Keratinocyte (primary cell): ENCODE measurements around the gene PITX1. TPM values are rescaled to one million over a fixed set of nuclear protein-coding genes. Genes with fewer than 3 reads are reported as not detected.

Experiments
- DNase-seq: peaks from one replicate; pipeline ENCODE4 v3.0.0-alpha.2; 2011; ENCODE audit warnings: low read depth, missing footprints, low spot score
- FAIRE-seq: peaks from 2 replicates; lab custom pipeline; 2011; peaks lifted over from hg19 to GRCh38; lab: Jason Lieb, UNC
- H2AFZ ChIP-seq: 2 replicates; pipeline ENCODE4 v1.6.0; 2012; ENCODE audit warnings: low read length, control low read depth, inconsistent platforms; ENCODE audit not compliant: control insufficient read depth
- H3K27ac ChIP-seq: 2 replicates; pipeline ENCODE4 v1.5.1; 2011; ENCODE audit warnings: low read length; ENCODE audit not compliant: control insufficient read depth, insufficient read depth
- H3K27me3 ChIP-seq: 3 replicates; pipeline ENCODE4 v1.6.0; 2011; ENCODE audit warnings: low read length; ENCODE audit not compliant: control insufficient read depth, insufficient read depth; ENCODE audit errors: extremely low read depth
- H3K36me3 ChIP-seq, 2 experiments: 2 replicates in 1 of 2; 3 replicates in 1 of 2; pipeline ENCODE4 v1.5.1; 2011; ENCODE audit warnings: low read length in 2 of 2, mild to moderate bottlenecking in 1 of 2; ENCODE audit not compliant: control insufficient read depth in 2 of 2, insufficient read depth in 2 of 2; ENCODE audit errors: extremely low read depth in 1 of 2
- H3K4me1 ChIP-seq: 3 replicates; pipeline ENCODE4 v1.5.1; 2011; ENCODE audit warnings: low read length; ENCODE audit not compliant: control insufficient read depth, insufficient read depth; ENCODE audit errors: extremely low read depth
- H3K4me2 ChIP-seq: 3 replicates; pipeline ENCODE4 v1.6.0; 2011; ENCODE audit warnings: low read depth, low read length; ENCODE audit not compliant: control insufficient read depth, insufficient read depth; ENCODE audit errors: extremely low read depth
- H3K4me3 ChIP-seq, 3 experiments: fragments of 200-600 bp in 1 of 3; sonication (generic) in 1 of 3; 2 replicates in 2 of 3; 3 replicates in 1 of 3; pipeline ENCODE4 v1.5.1; 2011 to 2016; ENCODE audit warnings: low read length in 3 of 3, mild to moderate bottlenecking in 3 of 3, control low read depth in 2 of 3, inconsistent platforms in 1 of 3, low read depth in 1 of 3, mixed read lengths in 1 of 3, mixed run types in 1 of 3, moderate library complexity in 1 of 3; ENCODE audit not compliant: control insufficient read depth in 2 of 3, insufficient read depth in 2 of 3; ENCODE audit errors: extremely low read depth in 1 of 3
- H3K79me2 ChIP-seq: 2 replicates; pipeline ENCODE4 v1.6.0; 2012; ENCODE audit warnings: low read length; ENCODE audit not compliant: control insufficient read depth, insufficient read depth
- H3K9ac ChIP-seq: 3 replicates; pipeline ENCODE4 v1.6.0; 2011; ENCODE audit warnings: low read length; ENCODE audit not compliant: control insufficient read depth, insufficient read depth; ENCODE audit errors: extremely low read depth
- H3K9me1 ChIP-seq: 3 replicates; pipeline ENCODE4 v1.6.0; 2011; ENCODE audit warnings: low read length; ENCODE audit not compliant: control insufficient read depth, insufficient read depth; ENCODE audit errors: extremely low read depth
- H3K9me3 ChIP-seq: 2 replicates; pipeline ENCODE4 v1.5.1; 2012; ENCODE audit warnings: low read depth, low read length; ENCODE audit not compliant: control insufficient read depth
- H4K20me1 ChIP-seq: 3 replicates; pipeline ENCODE4 v1.6.0; 2011; ENCODE audit warnings: low read length; ENCODE audit not compliant: control insufficient read depth, insufficient read depth; ENCODE audit errors: extremely low read depth
- CTCF ChIP-seq, 3 experiments: IDR thresholded peaks in 1 of 3; conservative IDR thresholded peaks in 1 of 3; optimal IDR thresholded peaks in 1 of 3; 2 replicates in 2 of 3; 3 replicates in 1 of 3; pipeline versions ENCODE3 to v1.5.1; 2011; ENCODE audit warnings: low read length in 3 of 3, mild to moderate bottlenecking in 3 of 3, moderate library complexity in 2 of 3, control low read depth in 1 of 3, inconsistent platforms in 1 of 3; ENCODE audit not compliant: insufficient read depth in 2 of 3; ENCODE audit errors: extremely low read depth in 1 of 3
- EZH2 ChIP-seq: IDR thresholded peaks from one replicate; pipeline ENCODE4 v1.6.1; 2012; ENCODE audit warnings: inconsistent platforms, mild to moderate bottlenecking, low read length, moderate library complexity
- dilution Hi-C: fragments of 300-500 bp; cut with MboI; formaldehyde crosslinking; loops from one replicate; pipeline ENCODE4 v1.7.0; 2020; ENCODE audit warnings: low sequenced_read_pairs; ENCODE audit not compliant: extremely low pct_ligation_motif_present
- polyA plus RNA-seq, 5 experiments: library from polyadenylated mRNA; depleted of rRNA in 3 of 5; stranded (reverse) in 3 of 5; stranded (forward) in 1 of 5; unstranded in 1 of 5; fragments of >200 nt; gene quantifications; 1 replicate in 1 of 5; 2 replicates in 3 of 5; 3 replicates in 1 of 5; pipeline versions ENCODE4 v1.2.1 to v1.2.3, GENCODE V29; 2011 to 2012; ENCODE audit warnings: missing spikeins in 2 of 5, low read depth in 1 of 5, low replicate concordance in 1 of 5

The PITX1 gene
- polyA plus RNA-seq, 1 donor (not counting 4 experiments of a cell fraction or from before 2014, with no cell fraction given), result 0.73 TPM

GRCh38 chr5:135079760-135080159, 45.7 kb upstream of the PITX1 start:
- TF ChIP-seq EZH2, result no peak
- TF ChIP-seq CTCF (optimal IDR thresholded peaks at IDR 0.05 in 1 of 3, IDR thresholded peaks at IDR 0.05 in 1 of 3, conservative IDR thresholded peaks at IDR 0.05 in 1 of 3; ENCODE audit: extremely low read depth in 1 of 3, insufficient read depth in 2 of 3, low read length in 3 of 3), result no peak
- Histone ChIP-seq H3K9me1 (no peaks in the 10 kb centered on the region), H3K4me2 (no peak overlapping the region), H3K27ac (no peak overlapping the region), H3K9ac (no peak overlapping the region), H2AFZ (no peak overlapping the region), H3K4me3 (no peak overlapping the region), H3K9me3 (no peaks in the 10 kb centered on the region), H4K20me1 (no peaks in the 10 kb centered on the region), H3K36me3 (no peaks in the 10 kb centered on the region), H3K4me1 (no peaks in the 10 kb centered on the region), H3K79me2 (no peaks in the 10 kb centered on the region), H3K27me3 (peaks cover 10% of the 10 kb centered on the region)
- dilution Hi-C loops, result no loop called here
- DNase-seq (no peak), FAIRE-seq (no peak)

- dilution Hi-C loops, result no loop called here
- DNase-seq, result no peak
- no peaks in the 10 kb centered on the region for H3K4me1 ChIP-seq
- no peaks in the 10 kb centered on the region for H3K9me1 ChIP-seq
- no peaks in the 10 kb centered on the region for H4K20me1 ChIP-seq
- FAIRE-seq, result no peak
- no peaks in the 10 kb centered on the region for H3K9me3 ChIP-seq
- H2AFZ ChIP-seq, result no peak overlapping the region
- no peak for TF ChIP-seq CTCF (optimal IDR thresholded peaks at IDR 0.05 in 1 of 3, IDR thresholded peaks at IDR 0.05 in 1 of 3, conservative IDR thresholded peaks at IDR 0.05 in 1 of 3; ENCODE audit: extremely low read depth in 1 of 3, insufficient read depth in 2 of 3, low read length in 3 of 3)
- no peak for TF ChIP-seq EZH2
- peaks cover 13% of the 10 kb centered on the region for H3K27me3 ChIP-seq
- H3K4me2 ChIP-seq, result no peak overlapping the region
- H3K27ac ChIP-seq, result no peak overlapping the region
- H3K4me3 ChIP-seq, result no peak overlapping the region
- no peaks in the 10 kb centered on the region for H3K36me3 ChIP-seq
- no peak overlapping the region for H3K9ac ChIP-seq
- H3K79me2 ChIP-seq, result no peaks in the 10 kb centered on the region
Measured at GRCh38 chr5:135079099-135079681, 45.2 kb upstream of the PITX1 start.
